CD8-positive, alpha-beta memory T cell (primary cell): Measurements from ENCODE around the gene ERG. TPM values are rescaled to one million over a fixed set of nuclear protein-coding genes. Genes with fewer than 3 reads are reported as not detected.

Experiments used
- CTCF ChIA-PET: fragments of 350-600 bp; sonication (Branson Sonifier 250); formaldehyde crosslinking; loops from one replicate; lab custom pipeline; 2021; ENCODE audit warnings: antibody characterized with exemption; lab: Charles Lee
- POLR2A ChIA-PET: fragments of 350-600 bp; sonication (Branson Sonifier 250); formaldehyde crosslinking; loops from one replicate; lab custom pipeline; 2021; ENCODE audit warnings: antibody characterized with exemption; lab: Charles Lee
- DNase-seq, 5 donors: peaks; one replicate each; pipeline versions ENCODE4 v3.0.0 to v3.0.0-alpha.2; 2020 to 2022; ENCODE audit warnings: mixed read lengths in 1 of 5
- H3K27ac ChIP-seq: one replicate; pipeline ENCODE4 v1.7.0; 2013; ENCODE audit warnings: low read depth, mild to moderate bottlenecking, low read length, moderate library complexity
- H3K27me3 ChIP-seq: 2 replicates; pipeline ENCODE4 v1.7.0; 2013; ENCODE audit warnings: low read length, mild to moderate bottlenecking; ENCODE audit not compliant: insufficient read depth, poor library complexity, severe bottlenecking
- H3K36me3 ChIP-seq: 2 replicates; pipeline ENCODE4 v1.7.0; 2013; ENCODE audit warnings: mild to moderate bottlenecking, low read length, moderate library complexity; ENCODE audit not compliant: insufficient read depth
- H3K4me1 ChIP-seq: 2 replicates; pipeline ENCODE4 v1.7.0; 2013; ENCODE audit warnings: mild to moderate bottlenecking, low read length, moderate library complexity; ENCODE audit not compliant: insufficient read depth
- H3K4me3 ChIP-seq: 2 replicates; pipeline ENCODE4 v1.7.0; 2013; ENCODE audit warnings: mild to moderate bottlenecking, low read length
- H3K9me3 ChIP-seq: 2 replicates; pipeline ENCODE4 v1.7.0; 2013; ENCODE audit warnings: mild to moderate bottlenecking, low read length
- H3K27ac Mint-ChIP-seq, 8 donors: one replicate each; pipeline ENCODE4 v1.8.0; 2020 to 2021; ENCODE audit warnings: mixed read lengths in 8 of 8, mild to moderate bottlenecking in 6 of 8, inconsistent platforms in 3 of 8, moderate library complexity in 3 of 8
- H3K27me3 Mint-ChIP-seq, 2 donors: one replicate each; pipeline ENCODE4 v1.8.0; 2020 to 2021; ENCODE audit warnings: mixed read lengths in 2 of 2, mild to moderate bottlenecking in 1 of 2, moderate library complexity in 1 of 2
- H3K36me3 Mint-ChIP-seq, 3 donors: one replicate each; pipeline ENCODE4 v1.8.0; 2020 to 2021; ENCODE audit warnings: mixed read lengths in 3 of 3, inconsistent platforms in 1 of 3, mild to moderate bottlenecking in 1 of 3
- H3K4me1 Mint-ChIP-seq, 3 donors: one replicate each; pipeline ENCODE4 v1.8.0; 2020 to 2021; ENCODE audit warnings: mixed read lengths in 3 of 3, inconsistent platforms in 1 of 3, mild to moderate bottlenecking in 1 of 3
- H3K4me3 Mint-ChIP-seq, 7 donors: one replicate each; pipeline ENCODE4 v1.8.0; 2020 to 2021; ENCODE audit warnings: mixed read lengths in 7 of 7, mild to moderate bottlenecking in 6 of 7, moderate library complexity in 4 of 7, inconsistent platforms in 2 of 7
- H3K9me3 Mint-ChIP-seq, 5 donors: one replicate each; pipeline ENCODE4 v1.8.0; 2020 to 2022; ENCODE audit warnings: mixed read lengths in 5 of 5, mild to moderate bottlenecking in 3 of 5, moderate library complexity in 2 of 5, inconsistent platforms in 1 of 5
- polyA plus RNA-seq: library from polyadenylated mRNA; unstranded; fragments of 300-500 nt; fragmentation: Illumina TruSeq; gene quantifications from one replicate; pipeline ENCODE4 v1.2.3, GENCODE V29; 2021
- total RNA-seq, 2 experiments: library from RNA; stranded (reverse); gene quantifications; one replicate each; pipeline ENCODE4 v1.2.3, GENCODE V29; 2021

ERG gene
- total and polyA plus RNA-seq, 3 experiments from 2014 or later = not detected

- Mint-ChIP-seq H3K9me3 (no peaks in the 10 kb centered on the region), H3K36me3 (no peaks in the 10 kb centered on the region), H3K4me1 (no peaks in the 10 kb centered on the region), H3K27ac (no peak overlapping the region), H3K27me3 (peaks cover 0 to 10% of the 10 kb centered on the region in 2 donors), H3K4me3 (no peak overlapping the region)
- CTCF ChIA-PET = no interaction called here
- Histone ChIP-seq H3K4me3 (no peak overlapping the region), H3K9me3 (no peaks in the 10 kb centered on the region), H3K36me3 (no peaks in the 10 kb centered on the region), H3K4me1 (no peaks in the 10 kb centered on the region), H3K27me3 (no peaks in the 10 kb centered on the region), H3K27ac (no peak overlapping the region)
- POLR2A ChIA-PET = no interaction called here
- no peak for DNase-seq
Observed at GRCh38 chr21:38350684-38351083, 147.6 kb downstream of the ERG start.

- no peaks in the 10 kb centered on the region for H3K4me1 ChIP-seq
- no peaks in the 10 kb centered on the region for H3K27me3 ChIP-seq
- Mint-ChIP-seq H3K27ac (peak overlapping the region in 1 of 8 donors; percentile 3), H3K36me3 (no peaks in the 10 kb centered on the region), H3K27me3 (peaks cover 0 to 7% of the 10 kb centered on the region in 2 donors), H3K4me3 (no peak overlapping the region), H3K4me1 (no peaks in the 10 kb centered on the region), H3K9me3 (no peaks in the 10 kb centered on the region)
- no peaks in the 10 kb centered on the region for H3K9me3 ChIP-seq
- no peak for DNase-seq
- no peaks in the 10 kb centered on the region for H3K36me3 ChIP-seq
- no peak overlapping the region for H3K27ac ChIP-seq
- no peak overlapping the region for H3K4me3 ChIP-seq
- ChIA-PET POLR2A (no interaction called here), CTCF (no interaction called here)
Observed at GRCh38 chr21:38349977-38350376, 148.3 kb downstream of the ERG start.

GRCh38 chr21:38349111-38349746 lies 149.0 kb downstream of the ERG start:
- Histone ChIP-seq H3K4me1 (no peaks in the 10 kb centered on the region), H3K36me3 (no peaks in the 10 kb centered on the region), H3K4me3 (no peak overlapping the region), H3K9me3 (no peaks in the 10 kb centered on the region), H3K27ac (no peak overlapping the region), H3K27me3 (no peaks in the 10 kb centered on the region)
- POLR2A ChIA-PET = no interaction called here
- H3K4me3 Mint-ChIP-seq = no peak overlapping the region
- CTCF ChIA-PET = no interaction called here
- no peak for DNase-seq
- H3K27ac Mint-ChIP-seq = no peak overlapping the region
- no peaks in the 10 kb centered on the region for H3K27me3 Mint-ChIP-seq
- no peaks in the 10 kb centered on the region for H3K4me1 Mint-ChIP-seq
- no peaks in the 10 kb centered on the region for H3K9me3 Mint-ChIP-seq
- no peaks in the 10 kb centered on the region for H3K36me3 Mint-ChIP-seq

- Histone ChIP-seq H3K27me3 (no peaks in the 10 kb centered on the region), H3K36me3 (no peaks in the 10 kb centered on the region), H3K9me3 (no peaks in the 10 kb centered on the region), H3K27ac (no peak overlapping the region), H3K4me3 (no peak overlapping the region), H3K4me1 (no peaks in the 10 kb centered on the region)
- Mint-ChIP-seq H3K36me3 (no peaks in the 10 kb centered on the region), H3K27me3 (no peaks in the 10 kb centered on the region), H3K4me3 (no peak overlapping the region), H3K9me3 (no peaks in the 10 kb centered on the region), H3K4me1 (no peaks in the 10 kb centered on the region), H3K27ac (no peak overlapping the region)
- DNase-seq = no peak
- ChIA-PET POLR2A (no interaction called here), CTCF (no interaction called here)
Observed at GRCh38 chr21:38346286-38346685, 152.0 kb downstream of the ERG start.

GRCh38 chr21:38343691-38344090 lies 154.6 kb downstream of the ERG start:
- Mint-ChIP-seq H3K4me3 (no peak overlapping the region), H3K27ac (no peak overlapping the region), H3K4me1 (no peaks in the 10 kb centered on the region), H3K27me3 (no peaks in the 10 kb centered on the region), H3K36me3 (no peaks in the 10 kb centered on the region), H3K9me3 (no peaks in the 10 kb centered on the region)
- DNase-seq = no peak
- Histone ChIP-seq H3K4me1 (no peaks in the 10 kb centered on the region), H3K4me3 (no peak overlapping the region), H3K27me3 (no peaks in the 10 kb centered on the region), H3K9me3 (no peaks in the 10 kb centered on the region), H3K36me3 (no peaks in the 10 kb centered on the region), H3K27ac (no peak overlapping the region)
- POLR2A ChIA-PET = no interaction called here
- CTCF ChIA-PET = no interaction called here

- ChIA-PET POLR2A (no interaction called here), CTCF (no interaction called here)
- no peak overlapping the region for H3K27ac Mint-ChIP-seq
- no peaks in the 10 kb centered on the region for H3K27me3 ChIP-seq
- H3K36me3 ChIP-seq = no peaks in the 10 kb centered on the region
- H3K27me3 Mint-ChIP-seq = no peaks in the 10 kb centered on the region
- no peak overlapping the region for H3K4me3 ChIP-seq
- H3K4me1 Mint-ChIP-seq = no peaks in the 10 kb centered on the region
- H3K4me3 Mint-ChIP-seq = no peak overlapping the region
- no peak for DNase-seq
- H3K4me1 ChIP-seq = no peaks in the 10 kb centered on the region
- no peak overlapping the region for H3K27ac ChIP-seq
- H3K9me3 Mint-ChIP-seq = no peaks in the 10 kb centered on the region
- H3K36me3 Mint-ChIP-seq = no peaks in the 10 kb centered on the region
- H3K9me3 ChIP-seq = no peaks in the 10 kb centered on the region
Observed at GRCh38 chr21:38342739-38343138, 155.5 kb downstream of the ERG start.

GRCh38 chr21:38341546-38342012 lies 156.7 kb downstream of the ERG start:
- no peaks in the 10 kb centered on the region for H3K36me3 Mint-ChIP-seq
- CTCF ChIA-PET = no interaction called here
- POLR2A ChIA-PET = no interaction called here

GRCh38 chr21:38340131-38340530 lies 158.1 kb downstream of the ERG start:
- H3K9me3 Mint-ChIP-seq = no peaks in the 10 kb centered on the region
- no peaks in the 10 kb centered on the region for H3K36me3 ChIP-seq
- no peak overlapping the region for H3K27ac Mint-ChIP-seq
- H3K27me3 ChIP-seq = no peaks in the 10 kb centered on the region
- no peak overlapping the region for H3K4me3 ChIP-seq
- POLR2A ChIA-PET = no interaction called here
- no peaks in the 10 kb centered on the region for H3K4me1 ChIP-seq
- H3K9me3 ChIP-seq = no peaks in the 10 kb centered on the region
- no peak overlapping the region for H3K4me3 Mint-ChIP-seq
- no peak overlapping the region for H3K27ac ChIP-seq
- DNase-seq = no peak
- no peaks in the 10 kb centered on the region for H3K4me1 Mint-ChIP-seq
- no peaks in the 10 kb centered on the region for H3K27me3 Mint-ChIP-seq
- CTCF ChIA-PET = no interaction called here
- no peaks in the 10 kb centered on the region for H3K36me3 Mint-ChIP-seq

More at GRCh38 chr21:38341546-38342012, 156.7 kb downstream of the ERG start:
- H3K4me3 ChIP-seq = no peak overlapping the region
- H3K27ac ChIP-seq = no peak overlapping the region
- Mint-ChIP-seq H3K4me3 (no peak overlapping the region), H3K4me1 (no peaks in the 10 kb centered on the region), H3K27me3 (no peaks in the 10 kb centered on the region), H3K9me3 (no peaks in the 10 kb centered on the region), H3K27ac (no peak overlapping the region)
- H3K9me3 ChIP-seq = no peaks in the 10 kb centered on the region
- DNase-seq = no peak
- no peaks in the 10 kb centered on the region for H3K36me3 ChIP-seq
- no peaks in the 10 kb centered on the region for H3K27me3 ChIP-seq
- H3K4me1 ChIP-seq = no peaks in the 10 kb centered on the region
